ENCODE data around the gene CROCC2.

Gene CROCC2

GRCh38 chr2:240906911-240907590 is 915 bp downstream of the CROCC2 start:
- Histone ChIP-seq H3K9ac (ENCODE audit: low read length) (no peak overlapping the region), H4K20me1 (ENCODE audit: low read depth, low read length) (no peaks in the 10 kb centered on the region), H3K4me3 (ENCODE audit: insufficient read depth, low read length, poor library complexity, severe bottlenecking) (no peak overlapping the region), H3K4me2 (ENCODE audit: low read depth, low read length, poor library complexity, severe bottlenecking) (no peak overlapping the region), H3K36me3 (ENCODE audit: low read length) (no peaks in the 10 kb centered on the region), H2AFZ (ENCODE audit: low read depth, low read length, severe bottlenecking) (no peak overlapping the region), H3K27me3 (ENCODE audit: low read length) (no peaks in the 10 kb centered on the region), H3K79me2 (ENCODE audit: insufficient read depth, low read length) (no peaks in the 10 kb centered on the region), H3K9me2 (replicated peaks; ENCODE audit: insufficient read depth, low read length) (no peaks in the 10 kb centered on the region), H3K27ac (ENCODE audit: low read depth, low read length) (no peak overlapping the region), H3K9me3 (ENCODE audit: insufficient read depth, low read length) (no peaks in the 10 kb centered on the region), H3F3A (ENCODE audit: insufficient read depth) (no peaks in the 10 kb centered on the region)
- TF ChIP-seq EZH2phosphoT487 (conservative IDR thresholded peaks at IDR 0.05; ENCODE audit: low read length) (no peak), CTCF (IDR thresholded peaks at IDR 0.05; ENCODE audit: insufficient read depth, low read length, poor library complexity, severe bottlenecking) (no peak)

- H3K79me2 ChIP-seq (ENCODE audit: insufficient read depth, low read length), result no peaks in the 10 kb centered on the region
- no peak overlapping the region for H2AFZ ChIP-seq (ENCODE audit: low read depth, low read length, severe bottlenecking)
- H3F3A ChIP-seq (ENCODE audit: insufficient read depth), result no peaks in the 10 kb centered on the region
- H3K36me3 ChIP-seq (ENCODE audit: low read length), result no peaks in the 10 kb centered on the region
- no peaks in the 10 kb centered on the region for H3K9me2 ChIP-seq (replicated peaks; ENCODE audit: insufficient read depth, low read length)
- no peaks in the 10 kb centered on the region for H4K20me1 ChIP-seq (ENCODE audit: low read depth, low read length)
- no peak for TF ChIP-seq EZH2phosphoT487 (conservative IDR thresholded peaks at IDR 0.05; ENCODE audit: low read length)
- H3K27me3 ChIP-seq (ENCODE audit: low read length), result no peaks in the 10 kb centered on the region
- H3K9me3 ChIP-seq (ENCODE audit: insufficient read depth, low read length), result no peaks in the 10 kb centered on the region
- no peak overlapping the region for H3K27ac ChIP-seq (ENCODE audit: low read depth, low read length)
- H3K9ac ChIP-seq (ENCODE audit: low read length), result no peak overlapping the region
- no peak overlapping the region for H3K4me2 ChIP-seq (ENCODE audit: low read depth, low read length, poor library complexity, severe bottlenecking)
- no peak overlapping the region for H3K4me3 ChIP-seq (ENCODE audit: insufficient read depth, low read length, poor library complexity, severe bottlenecking)
Measured at GRCh38 chr2:240909216-240909974, 3.3 kb downstream of the CROCC2 start.

- no peaks in the 10 kb centered on the region for H3K9me2 ChIP-seq (replicated peaks; ENCODE audit: insufficient read depth, low read length)
- no peaks in the 10 kb centered on the region for H3F3A ChIP-seq (ENCODE audit: insufficient read depth)
- no peaks in the 10 kb centered on the region for H4K20me1 ChIP-seq (ENCODE audit: low read depth, low read length)
- H3K4me3 ChIP-seq (ENCODE audit: insufficient read depth, low read length, poor library complexity, severe bottlenecking), result no peak overlapping the region
- H3K79me2 ChIP-seq (ENCODE audit: insufficient read depth, low read length), result no peaks in the 10 kb centered on the region
- no peaks in the 10 kb centered on the region for H3K27me3 ChIP-seq (ENCODE audit: low read length)
- H3K27ac ChIP-seq (ENCODE audit: low read depth, low read length), result no peak overlapping the region
- H3K36me3 ChIP-seq (ENCODE audit: low read length), result no peaks in the 10 kb centered on the region
- H2AFZ ChIP-seq (ENCODE audit: low read depth, low read length, severe bottlenecking), result no peak overlapping the region
- no peak overlapping the region for H3K9ac ChIP-seq (ENCODE audit: low read length)
- no peaks in the 10 kb centered on the region for H3K9me3 ChIP-seq (ENCODE audit: insufficient read depth, low read length)
- H3K4me2 ChIP-seq (ENCODE audit: low read depth, low read length, poor library complexity, severe bottlenecking), result no peak overlapping the region
- TF ChIP-seq EZH2phosphoT487 (conservative IDR thresholded peaks at IDR 0.05; ENCODE audit: low read length) (no peak), CTCF (IDR thresholded peaks at IDR 0.05; ENCODE audit: insufficient read depth, low read length, poor library complexity, severe bottlenecking) (no peak)
Measured at GRCh38 chr2:240911641-240912265, 5.6 kb downstream of the CROCC2 start.
